MCF 10A (cell line): ENCODE results near the gene ENO2. TPM values are rescaled to one million over a fixed set of nuclear protein-coding genes. Genes with fewer than 3 reads are reported as not detected.
A peak's percentile ranks its signal among the peaks of the same experiment; 100 is the strongest.

Experiments
- BruUV-seq: library from RNA; stranded (reverse); fragments of 400-500 nt; replicated peaks from 2 replicates; lab custom pipeline; 2021; lab: Mats Ljungman, UMichigan
- CTCF ChIA-PET: fragments of 300-600 bp; sonication (Branson Sonifier 250); formaldehyde crosslinking; extraction: SDS; loops from one replicate; lab custom pipeline; 2021; ENCODE audit warnings: antibody characterized with exemption, inconsistent platforms; lab: Yijun Ruan, JAX
- POLR2A ChIA-PET: fragments of 300-600, 350-650 bp; sonication (Branson Sonifier 250); formaldehyde crosslinking; extraction: SDS; loops from one replicate; lab custom pipeline; 2020; ENCODE audit warnings: antibody characterized with exemption, inconsistent platforms; lab: Yijun Ruan, JAX
- DNase-seq: peaks from one replicate; pipeline ENCODE4 v3.0.0-alpha.2; 2018; ENCODE audit not compliant: unreplicated experiment
- H3K27ac Mint-ChIP-seq: one replicate; pipeline ENCODE4 v1.8.0; 2022; ENCODE audit warnings: mild to moderate bottlenecking, low read depth, mixed read lengths; ENCODE audit not compliant: unreplicated experiment
- H3K27me3 Mint-ChIP-seq: one replicate; pipeline ENCODE4 v1.8.0; 2022; ENCODE audit warnings: mixed read lengths; ENCODE audit not compliant: insufficient read depth, unreplicated experiment
- H3K36me3 Mint-ChIP-seq: one replicate; pipeline ENCODE4 v1.8.0; 2022; ENCODE audit warnings: mild to moderate bottlenecking, moderate library complexity, mixed read lengths; ENCODE audit not compliant: insufficient read depth, unreplicated experiment
- H3K4me1 Mint-ChIP-seq: one replicate; pipeline ENCODE4 v1.8.0; 2022; ENCODE audit warnings: mixed read lengths; ENCODE audit not compliant: insufficient read depth, unreplicated experiment
- H3K4me3 Mint-ChIP-seq: one replicate; pipeline ENCODE4 v1.8.0; 2022; ENCODE audit warnings: mild to moderate bottlenecking, moderate library complexity, mixed read lengths; ENCODE audit not compliant: unreplicated experiment
- H3K9me3 Mint-ChIP-seq: one replicate; pipeline ENCODE4 v1.8.0; 2022; ENCODE audit warnings: mixed read lengths; ENCODE audit not compliant: unreplicated experiment
- intact Hi-C: fragments of 100-400 bp; cut with micrococcal nuclease; formaldehyde crosslinking; loops from 2 replicates; pipeline ENCODE4 v1.14.1; 2022
- total RNA-seq: library from RNA; stranded (reverse); gene quantifications from 2 replicates; pipeline ENCODE4 v1.2.3, GENCODE V29; 2022
- TF ChIP-seq, protein P1 (sequence below): fragments of 200-600 bp; IDR thresholded peaks from one replicate; pipeline ENCODE4 v1.8.0; 2022; ENCODE audit warnings: antibody characterized with exemption, mild to moderate bottlenecking; ENCODE audit not compliant: unreplicated experiment

Gene ENO2
- total RNA-seq, 1 experiment from 2014 or later: 0.30 TPM

DNA sequence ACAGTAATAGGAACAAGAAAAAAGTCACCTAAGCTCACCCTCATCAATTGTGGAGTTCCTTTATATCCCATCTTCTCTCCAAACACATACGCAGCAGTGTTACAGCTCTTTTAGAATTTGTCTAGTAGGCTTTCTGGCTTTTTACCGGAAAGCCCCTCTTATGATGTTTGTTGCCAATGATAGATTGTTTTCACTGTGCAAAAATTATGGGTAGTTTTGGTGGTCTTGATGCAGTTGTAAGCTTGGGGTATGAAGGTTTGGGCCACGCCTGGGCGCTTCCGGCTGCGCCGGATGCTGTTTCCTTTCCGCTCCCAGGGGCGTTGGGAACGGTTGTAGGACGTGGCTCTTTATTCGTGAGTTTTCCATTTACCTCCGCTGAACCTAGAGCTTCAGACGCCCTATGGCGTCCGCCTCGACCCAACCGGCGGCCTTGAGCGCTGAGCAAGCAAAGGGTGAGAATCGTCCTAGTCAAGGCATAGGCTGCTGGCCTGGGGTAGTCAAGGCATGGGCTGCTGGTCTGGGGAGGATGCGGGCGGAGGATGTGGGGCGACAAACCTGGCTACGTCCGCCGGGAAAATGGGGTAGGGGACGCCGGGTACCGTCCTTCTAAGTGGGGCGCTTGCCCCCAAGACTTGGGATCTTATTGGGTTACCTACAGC, 29.5 kb downstream of the ENO2 start, which contains the start of the genes C12orf57 and RNU7-1:
Gene C12orf57, plus strand, starts transcription at position 301 of the 659 bp plus-strand sequence. Its CDS starts 100 bp downstream, at position 401.
Gene RNU7-1, plus strand, starts transcription at position 95 of the 659 bp plus-strand sequence.
- BruUV-seq: TSS peak; percentile 93
- Mint-ChIP-seq H3K4me3 (peak within 1 kb of the TSS; percentile 85), H3K9me3 (no peaks in the 10 kb centered on the region), H3K27me3 (no peaks in the 10 kb centered on the region), H3K4me1 (peaks cover 32% of the 10 kb centered on the region), H3K36me3 (peaks cover 74% of the 10 kb centered on the region), H3K27ac (peak within 1 kb of the TSS; percentile 98)
- TF ChIP-seq, protein P1, sequence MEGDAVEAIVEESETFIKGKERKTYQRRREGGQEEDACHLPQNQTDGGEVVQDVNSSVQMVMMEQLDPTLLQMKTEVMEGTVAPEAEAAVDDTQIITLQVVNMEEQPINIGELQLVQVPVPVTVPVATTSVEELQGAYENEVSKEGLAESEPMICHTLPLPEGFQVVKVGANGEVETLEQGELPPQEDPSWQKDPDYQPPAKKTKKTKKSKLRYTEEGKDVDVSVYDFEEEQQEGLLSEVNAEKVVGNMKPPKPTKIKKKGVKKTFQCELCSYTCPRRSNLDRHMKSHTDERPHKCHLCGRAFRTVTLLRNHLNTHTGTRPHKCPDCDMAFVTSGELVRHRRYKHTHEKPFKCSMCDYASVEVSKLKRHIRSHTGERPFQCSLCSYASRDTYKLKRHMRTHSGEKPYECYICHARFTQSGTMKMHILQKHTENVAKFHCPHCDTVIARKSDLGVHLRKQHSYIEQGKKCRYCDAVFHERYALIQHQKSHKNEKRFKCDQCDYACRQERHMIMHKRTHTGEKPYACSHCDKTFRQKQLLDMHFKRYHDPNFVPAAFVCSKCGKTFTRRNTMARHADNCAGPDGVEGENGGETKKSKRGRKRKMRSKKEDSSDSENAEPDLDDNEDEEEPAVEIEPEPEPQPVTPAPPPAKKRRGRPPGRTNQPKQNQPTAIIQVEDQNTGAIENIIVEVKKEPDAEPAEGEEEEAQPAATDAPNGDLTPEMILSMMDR: no peak
- peak; percentile 93 for DNase-seq
- ChIA-PET CTCF (interaction anchor here (0.7 to 5.5 kb wide), 16 partner anchors 14 to 212 kb away, joined by 3 to 160 read pairs (median 6); partner anchors contain the start of genes C1RL, C1S, SPSB2 and TPI1), POLR2A (interaction anchor here (0.6 to 6.8 kb wide), 37 partner anchors 10 to 571 kb away, joined by 3 to 495 read pairs (median 4); partner anchors contain the start of genes ATN1, C1R, C1RL and C1S)
- intact Hi-C loops: loop anchor here (1.0 kb wide), 6 partner anchors 17 to 169 kb away; partner anchors contain the start of genes C1R and C1RL

DNA sequence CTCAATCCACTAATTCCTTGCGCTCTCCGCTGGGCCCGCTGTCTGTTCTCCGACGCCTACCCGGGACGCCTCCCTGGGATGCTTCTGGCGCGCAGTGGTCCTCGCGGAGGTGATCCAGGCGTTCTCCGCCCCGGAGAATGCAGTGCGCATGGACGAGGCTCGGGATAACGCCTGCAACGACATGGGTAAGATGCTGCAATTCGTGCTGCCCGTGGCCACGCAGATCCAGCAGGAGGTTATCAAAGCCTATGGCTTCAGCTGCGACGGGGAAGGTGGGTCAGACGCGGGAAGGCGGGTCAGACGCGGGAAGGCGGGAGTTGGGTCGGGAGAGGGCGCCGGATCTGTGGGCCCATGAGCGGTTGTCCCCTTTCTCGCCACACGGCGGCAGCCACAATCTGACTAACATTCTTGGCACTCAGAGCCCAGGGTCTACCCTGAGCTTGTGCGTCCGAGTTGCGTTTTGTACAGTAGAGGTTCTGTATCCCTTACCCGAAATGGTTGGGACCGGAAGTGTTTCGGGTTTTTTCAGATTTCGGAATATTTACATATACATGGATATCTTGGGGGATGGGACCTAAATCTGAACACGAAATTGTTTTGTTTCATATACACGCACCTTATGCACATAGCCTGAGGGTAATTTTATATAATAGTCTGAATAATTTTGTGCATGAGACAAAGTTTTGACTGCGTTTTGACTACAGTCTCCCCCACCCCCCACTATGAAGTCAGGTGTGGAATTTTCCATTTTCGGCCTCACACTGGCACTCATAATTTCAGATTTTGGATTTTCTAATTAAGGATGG, 30.2 kb downstream of the ENO2 start:
- peak; percentile 96 for DNase-seq
- TF ChIP-seq, protein P1: peak; percentile 63

DNA sequence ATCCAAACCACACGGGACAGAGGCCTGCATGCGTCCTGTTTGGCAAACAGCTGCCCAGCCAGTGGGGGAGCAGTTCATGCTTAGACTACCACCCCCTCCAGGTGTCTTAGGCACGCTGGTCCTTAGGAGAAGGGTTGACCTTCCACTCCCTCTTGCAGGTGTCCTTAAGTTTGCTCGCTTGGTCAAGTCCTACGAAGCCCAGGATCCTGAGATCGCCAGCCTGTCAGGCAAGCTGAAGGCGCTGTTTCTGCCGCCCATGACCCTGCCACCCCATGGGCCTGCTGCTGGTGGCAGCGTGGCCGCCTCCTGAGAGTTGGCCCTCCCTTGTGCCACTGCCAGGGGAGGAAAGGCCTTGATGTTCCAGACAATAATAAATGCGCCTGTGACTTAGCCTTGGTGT, 31.2 kb downstream of the ENO2 start:
- Mint-ChIP-seq H3K4me3 (peak overlapping the region; percentile 85), H3K9me3 (no peaks in the 10 kb centered on the region), H3K27ac (peak overlapping the region; percentile 98), H3K27me3 (no peaks in the 10 kb centered on the region), H3K4me1 (peaks cover 32% of the 10 kb centered on the region), H3K36me3 (peaks cover 56% of the 10 kb centered on the region)
- intact Hi-C loops: no loop called here
- no TSS peak for BruUV-seq
- POLR2A ChIA-PET: interaction anchor here (0.5 to 6.8 kb wide), 27 partner anchors 8 to 583 kb away, joined by 3 to 495 read pairs (median 6); partner anchors contain the start of genes ATN1, C1R, C1RL and C1S
- TF ChIP-seq, protein P1: no peak
- CTCF ChIA-PET: interaction anchor here (0.6 to 5.5 kb wide), 22 partner anchors 11 to 209 kb away, joined by 3 to 160 read pairs (median 7); partner anchors contain the start of genes C1RL, C1S, LPCAT3 and SPSB2
- no peak for DNase-seq

More for the DNA sequence above, 30.2 kb downstream of the ENO2 start:
- Mint-ChIP-seq H3K27ac (peak overlapping the region; percentile 98), H3K27me3 (no peaks in the 10 kb centered on the region), H3K4me1 (peaks cover 32% of the 10 kb centered on the region), H3K9me3 (no peaks in the 10 kb centered on the region), H3K4me3 (peak overlapping the region; percentile 85), H3K36me3 (peaks cover 66% of the 10 kb centered on the region)
- CTCF ChIA-PET: interaction anchor here (0.6 to 5.5 kb wide), 27 partner anchors 11 to 211 kb away, joined by 3 to 160 read pairs (median 5); partner anchors contain the start of genes C1RL, LPCAT3, SPSB2 and TPI1
- BruUV-seq: no TSS peak
- POLR2A ChIA-PET: interaction anchor here (0.6 to 6.8 kb wide), 35 partner anchors 10 to 572 kb away, joined by 3 to 495 read pairs (median 4); partner anchors contain the start of genes ATN1, C1R, C1RL and C1S
- intact Hi-C loops: loop anchor here (1.0 kb wide), 6 partner anchors 17 to 169 kb away; partner anchors contain the start of genes C1R and C1RL
